Hematopoietic multipotent progenitor cell treated with erythropoietin and hydrocortisone succinate and interleukin-3 and kit ligand, for 4 days (in vitro differentiated cells): ENCODE data around the gene SULT1E1.
A peak's percentile ranks its signal among the peaks of the same experiment; 100 is the strongest.

Experiments
- DNase-seq: peaks from one replicate; pipeline ENCODE4 v3.0.0-alpha.2; 2015

Gene SULT1E1

GRCh38 chr4:69838977-69839376 is 21.0 kb downstream of the SULT1E1 start:
- DNase-seq, result no peak

GRCh38 chr4:69836287-69836686 is 23.7 kb downstream of the SULT1E1 start:
- no peak for DNase-seq

- DNase-seq, result no peak
Observed at GRCh38 chr4:69835766-69836165, 24.2 kb downstream of the SULT1E1 start.

GRCh38 chr4:69833251-69833650 is 26.7 kb downstream of the SULT1E1 start:
- DNase-seq, result no peak

GRCh38 chr4:69832326-69833030 is 27.5 kb downstream of the SULT1E1 start:
- DNase-seq, result peak; percentile 73

GRCh38 chr4:69831646-69832325 is 28.2 kb downstream of the SULT1E1 start:
- DNase-seq, result peak; percentile 94

- no peak for DNase-seq
Observed at GRCh38 chr4:69831270-69831627, 28.7 kb downstream of the SULT1E1 start.

GRCh38 chr4:69830560-69831269 is 29.2 kb downstream of the SULT1E1 start:
- peak; percentile 66 for DNase-seq

- no peak for DNase-seq
Observed at GRCh38 chr4:69830192-69830559, 29.8 kb downstream of the SULT1E1 start.

GRCh38 chr4:69829678-69830077 is 30.3 kb downstream of the SULT1E1 start:
- DNase-seq, result no peak

- no peak for DNase-seq
Observed at GRCh38 chr4:69828828-69829227, 31.1 kb downstream of the SULT1E1 start.

GRCh38 chr4:69825056-69825455 is 34.9 kb downstream of the SULT1E1 start:
- peak; percentile 25 for DNase-seq

- DNase-seq, result peak; percentile 77
Observed at GRCh38 chr4:69823481-69824186, 36.3 kb downstream of the SULT1E1 start.

- DNase-seq, result no peak
Observed at GRCh38 chr4:69823048-69823447, 36.9 kb downstream of the SULT1E1 start.

- no peak for DNase-seq
Observed at GRCh38 chr4:69822198-69822597, 37.7 kb downstream of the SULT1E1 start.

GRCh38 chr4:69818060-69818639 is 41.8 kb downstream of the SULT1E1 start:
- DNase-seq, result no peak

GRCh38 chr4:69816236-69816635 is 43.7 kb downstream of the SULT1E1 start:
- DNase-seq, result no peak

- no peak for DNase-seq
Observed at GRCh38 chr4:69813628-69814027, 46.3 kb downstream of the SULT1E1 start.

GRCh38 chr4:69811166-69811565 is 48.8 kb downstream of the SULT1E1 start:
- peak; percentile 50 for DNase-seq

GRCh38 chr4:69800599-69800998 is 59.3 kb downstream of the SULT1E1 start:
- no peak for DNase-seq

GRCh38 chr4:69799337-69799736 is 60.6 kb downstream of the SULT1E1 start:
- no peak for DNase-seq

- no peak for DNase-seq
Observed at GRCh38 chr4:69793732-69794131, 66.2 kb downstream of the SULT1E1 start.
